SK-N-MC (cell line): Measurements from ENCODE around the gene THPO.

Experiments
- EZH2 ChIP-seq: fragments of 200-600 bp; sonication (generic); IDR thresholded peaks from one replicate; pipeline ENCODE4 v1.6.1; 2017; ENCODE audit warnings: antibody characterized with exemption
- POLR2AphosphoS5 ChIP-seq: IDR thresholded peaks from 2 replicates; pipeline ENCODE4 v1.6.1; 2012; ENCODE audit warnings: mild to moderate bottlenecking, low read depth, low read length, borderline replicate concordance

- TF ChIP-seq POLR2AphosphoS5 (no peak; the same call in 1 of the 2 replicates), EZH2 (no peak)
Measured at GRCh38 chr3:184361532-184361931, 16.5 kb downstream of the THPO start, which contains the start of the genes CLCN2 and POLR2H.
